ENCODE data around the gene MAPK8IP1.
A peak's percentile ranks its signal among the peaks of the same experiment; 100 is the strongest.

Gene MAPK8IP1

GRCh38 chr11:45907911-45908370, 22.5 kb downstream of the MAPK8IP1 start:
- DNase-seq (ENCODE audit: low read depth in 4 of 4, low spot score in 1 of 4) = no peak

GRCh38 chr11:45909594-45910475, 24.4 kb downstream of the MAPK8IP1 start:
- no peak for DNase-seq (ENCODE audit: low read depth in 4 of 4, low spot score in 1 of 4)

GRCh38 chr11:45910623-45911022, 25.2 kb downstream of the MAPK8IP1 start:
- DNase-seq (ENCODE audit: low read depth in 4 of 4, low spot score in 1 of 4) = no peak

- DNase-seq (ENCODE audit: low read depth in 4 of 4, low spot score in 1 of 4) = no peak
Measured at GRCh38 chr11:45913514-45913913, 28.1 kb downstream of the MAPK8IP1 start.

- DNase-seq (ENCODE audit: low read depth in 4 of 4, low spot score in 1 of 4) = no peak
Measured at GRCh38 chr11:45913942-45914635, 28.6 kb downstream of the MAPK8IP1 start.

- no peak for DNase-seq (ENCODE audit: low read depth in 4 of 4, low spot score in 1 of 4)
Measured at GRCh38 chr11:45915446-45915845, 30.0 kb downstream of the MAPK8IP1 start.

GRCh38 chr11:45917286-45917622, 31.8 kb downstream of the MAPK8IP1 start:
- no peak for DNase-seq (ENCODE audit: low read depth in 4 of 4, low spot score in 1 of 4)

GRCh38 chr11:45917623-45918330, 32.3 kb downstream of the MAPK8IP1 start, which contains the start of gene PEX16:
PEX16 (minus strand) TSS chr11:45917877; CDS start chr11:45917811, 66 bp downstream.
- peak; percentile 71 to 90 (median 82) for DNase-seq (ENCODE audit: low read depth in 4 of 4, low spot score in 1 of 4)

GRCh38 chr11:45918331-45918941, 33.0 kb downstream of the MAPK8IP1 start:
- DNase-seq (ENCODE audit: low read depth in 4 of 4, low spot score in 1 of 4) = peak in 3 of 4 experiments; percentile 30 to 57 (median 48)

- no peak for DNase-seq (ENCODE audit: low read depth in 4 of 4, low spot score in 1 of 4)
Measured at GRCh38 chr11:45918962-45919675, 33.7 kb downstream of the MAPK8IP1 start.

GRCh38 chr11:45919806-45920530, 34.5 kb downstream of the MAPK8IP1 start:
- DNase-seq (ENCODE audit: low read depth in 4 of 4, low spot score in 1 of 4) = no peak

GRCh38 chr11:45920531-45921477, 35.4 kb downstream of the MAPK8IP1 start:
- DNase-seq (ENCODE audit: low read depth in 4 of 4, low spot score in 1 of 4) = no peak

GRCh38 chr11:45921561-45922424, 36.3 kb downstream of the MAPK8IP1 start:
- no peak for DNase-seq (ENCODE audit: low read depth in 4 of 4, low spot score in 1 of 4)

GRCh38 chr11:45922425-45923082, 37.1 kb downstream of the MAPK8IP1 start, which contains the start of gene LARGE2:
LARGE2 (plus strand) TSS chr11:45922656; CDS start chr11:45922883, 227 bp downstream.
- DNase-seq (ENCODE audit: low read depth in 4 of 4, low spot score in 1 of 4) = no peak

GRCh38 chr11:45924036-45924915, 38.8 kb downstream of the MAPK8IP1 start:
- no peak for DNase-seq (ENCODE audit: low read depth in 4 of 4, low spot score in 1 of 4)

- DNase-seq (ENCODE audit: low read depth in 4 of 4, low spot score in 1 of 4) = no peak
Measured at GRCh38 chr11:45924927-45925326, 39.5 kb downstream of the MAPK8IP1 start.
